Nephron progenitor cell (in vitro differentiated cells): ENCODE data around the gene MAP2K5.
A peak's percentile ranks its signal among the peaks of the same experiment; 100 is the strongest.

Experiments used
- DNase-seq: peaks from one replicate; pipeline ENCODE4 v3.0.0; 2021
- H3K27ac Mint-ChIP-seq: 2 replicates; pipeline ENCODE4 v1.8.0; 2021; ENCODE audit warnings: mild to moderate bottlenecking, moderate library complexity, mixed read lengths
- H3K27me3 Mint-ChIP-seq: 2 replicates; pipeline ENCODE4 v1.8.0; 2021; ENCODE audit warnings: mild to moderate bottlenecking, low read depth, mixed read lengths; ENCODE audit not compliant: poor library complexity
- H3K36me3 Mint-ChIP-seq: 2 replicates; pipeline ENCODE4 v1.8.0; 2021; ENCODE audit warnings: low read depth, mixed read lengths
- H3K4me1 Mint-ChIP-seq: 2 replicates; pipeline ENCODE4 v1.8.0; 2021; ENCODE audit warnings: mixed read lengths
- H3K4me3 Mint-ChIP-seq: 2 replicates; pipeline ENCODE4 v1.8.0; 2021; ENCODE audit warnings: mild to moderate bottlenecking, moderate library complexity, mixed read lengths
- H3K9me3 Mint-ChIP-seq: 2 replicates; pipeline ENCODE4 v1.8.0; 2021; ENCODE audit warnings: mild to moderate bottlenecking, moderate library complexity, mixed read lengths
- TF ChIP-seq, protein P1 (sequence below): fragments of 200-600 bp; sonication (generic); IDR thresholded peaks from 2 replicates; pipeline ENCODE4 v1.5.0; 2021; ENCODE audit warnings: antibody characterized with exemption

MAP2K5 gene

DNA sequence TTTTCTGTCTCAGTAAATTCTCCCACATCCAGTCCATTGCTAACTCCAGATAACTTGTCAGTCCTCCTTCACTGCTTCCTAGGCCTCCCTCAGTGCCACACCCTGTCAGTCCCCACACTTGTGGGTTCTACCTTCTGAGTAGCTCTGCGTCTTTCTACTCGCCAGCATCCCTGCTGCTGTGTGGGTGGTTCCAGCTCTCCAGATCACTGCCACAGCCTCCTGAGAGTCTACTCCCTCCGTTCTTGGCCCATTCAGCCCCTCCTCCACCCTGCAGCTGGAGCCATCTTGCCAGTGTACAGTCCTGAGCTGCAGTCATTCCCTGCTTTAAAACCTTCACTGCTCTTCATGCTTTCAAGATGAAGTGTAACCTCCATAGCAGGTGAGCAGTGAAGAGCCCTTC lies 45.3 kb downstream of the MAP2K5 start:
- Mint-ChIP-seq H3K36me3 (peaks cover 45% of the 10 kb centered on the region), H3K9me3 (no peaks in the 10 kb centered on the region), H3K4me3 (peak overlapping the region; percentile 14), H3K27ac (peak overlapping the region; percentile 73), H3K27me3 (no peaks in the 10 kb centered on the region), H3K4me1 (peaks cover 71% of the 10 kb centered on the region)
- TF ChIP-seq, protein P1, sequence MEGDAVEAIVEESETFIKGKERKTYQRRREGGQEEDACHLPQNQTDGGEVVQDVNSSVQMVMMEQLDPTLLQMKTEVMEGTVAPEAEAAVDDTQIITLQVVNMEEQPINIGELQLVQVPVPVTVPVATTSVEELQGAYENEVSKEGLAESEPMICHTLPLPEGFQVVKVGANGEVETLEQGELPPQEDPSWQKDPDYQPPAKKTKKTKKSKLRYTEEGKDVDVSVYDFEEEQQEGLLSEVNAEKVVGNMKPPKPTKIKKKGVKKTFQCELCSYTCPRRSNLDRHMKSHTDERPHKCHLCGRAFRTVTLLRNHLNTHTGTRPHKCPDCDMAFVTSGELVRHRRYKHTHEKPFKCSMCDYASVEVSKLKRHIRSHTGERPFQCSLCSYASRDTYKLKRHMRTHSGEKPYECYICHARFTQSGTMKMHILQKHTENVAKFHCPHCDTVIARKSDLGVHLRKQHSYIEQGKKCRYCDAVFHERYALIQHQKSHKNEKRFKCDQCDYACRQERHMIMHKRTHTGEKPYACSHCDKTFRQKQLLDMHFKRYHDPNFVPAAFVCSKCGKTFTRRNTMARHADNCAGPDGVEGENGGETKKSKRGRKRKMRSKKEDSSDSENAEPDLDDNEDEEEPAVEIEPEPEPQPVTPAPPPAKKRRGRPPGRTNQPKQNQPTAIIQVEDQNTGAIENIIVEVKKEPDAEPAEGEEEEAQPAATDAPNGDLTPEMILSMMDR = no peak
- DNase-seq = no peak

DNA sequence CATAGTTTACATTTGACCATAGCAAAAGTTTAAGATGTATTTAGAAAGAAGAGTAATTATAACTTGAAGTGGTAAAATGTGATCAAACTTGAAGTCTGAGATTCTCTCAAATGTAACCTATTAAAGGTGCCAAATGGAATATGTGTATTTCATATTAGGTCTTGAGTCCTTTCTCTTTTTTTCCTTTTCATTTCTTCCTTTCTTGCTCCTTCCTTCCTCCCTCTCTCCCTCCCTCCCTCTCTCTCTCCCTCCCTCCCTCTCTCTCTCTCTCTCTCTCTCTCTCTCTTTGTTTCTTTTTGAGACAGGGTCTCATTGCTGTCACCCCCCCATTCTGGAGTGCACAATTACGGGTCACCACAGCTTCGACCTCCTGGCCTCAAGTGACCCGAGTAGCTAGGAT lies 47.7 kb downstream of the MAP2K5 start:
- peaks cover 33% of the 10 kb centered on the region for H3K36me3 Mint-ChIP-seq
- peak; percentile 19 for DNase-seq
- no peak overlapping the region for H3K4me3 Mint-ChIP-seq
- H3K9me3 Mint-ChIP-seq = no peaks in the 10 kb centered on the region
- TF ChIP-seq, protein P1 = no peak
- no peaks in the 10 kb centered on the region for H3K27me3 Mint-ChIP-seq
- H3K27ac Mint-ChIP-seq = no peak overlapping the region
- peaks cover 75% of the 10 kb centered on the region for H3K4me1 Mint-ChIP-seq

DNA sequence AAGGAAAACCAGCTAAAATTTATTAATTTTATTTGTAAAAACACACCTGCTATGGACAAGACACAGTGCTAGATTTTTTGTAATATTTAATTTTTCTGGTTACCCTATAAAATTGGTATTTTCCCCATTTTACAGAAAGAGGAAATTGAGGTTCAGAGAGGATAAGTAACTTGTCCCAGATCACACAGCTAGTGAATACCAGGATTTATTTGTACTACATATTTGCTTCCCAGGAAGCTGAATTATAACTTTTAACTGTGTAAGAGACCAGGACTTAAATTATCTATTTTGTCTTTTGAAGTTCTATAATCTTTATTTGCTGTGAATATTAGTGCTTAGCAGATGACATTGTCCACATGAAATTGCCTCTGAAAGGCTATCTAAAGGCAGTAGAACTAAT lies 49.7 kb downstream of the MAP2K5 start:
- H3K4me3 Mint-ChIP-seq = no peak overlapping the region
- no peak for DNase-seq
- H3K4me1 Mint-ChIP-seq = peaks cover 66% of the 10 kb centered on the region
- no peak overlapping the region for H3K27ac Mint-ChIP-seq
- no peaks in the 10 kb centered on the region for H3K9me3 Mint-ChIP-seq
- TF ChIP-seq, protein P1 = no peak
- peaks cover 30% of the 10 kb centered on the region for H3K36me3 Mint-ChIP-seq
- no peaks in the 10 kb centered on the region for H3K27me3 Mint-ChIP-seq

DNA sequence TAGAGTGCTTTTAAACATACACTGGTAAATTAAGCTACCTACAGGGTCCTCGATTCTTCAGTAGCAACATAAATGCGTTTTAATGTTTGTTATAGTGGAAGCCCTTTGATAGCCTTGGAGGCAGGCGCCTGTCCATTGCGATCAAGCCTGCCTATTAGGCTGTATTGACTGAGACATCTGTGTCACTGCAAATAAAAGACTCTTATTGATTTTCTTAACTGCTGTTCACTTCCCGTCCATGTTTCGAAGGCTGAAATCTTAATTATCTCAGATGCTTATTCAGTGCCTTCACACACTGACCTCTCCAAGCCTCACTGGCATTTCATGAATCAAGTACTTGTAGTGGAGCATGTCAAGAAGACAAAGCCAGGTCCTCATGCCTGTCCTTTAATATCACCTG lies 51.1 kb downstream of the MAP2K5 start:
- peaks cover 58% of the 10 kb centered on the region for H3K4me1 Mint-ChIP-seq
- peak overlapping the region; percentile 78 for H3K27ac Mint-ChIP-seq
- TF ChIP-seq, protein P1 = no peak
- H3K4me3 Mint-ChIP-seq = no peak overlapping the region
- H3K36me3 Mint-ChIP-seq = peaks cover 27% of the 10 kb centered on the region
- H3K9me3 Mint-ChIP-seq = no peaks in the 10 kb centered on the region
- DNase-seq = no peak
- no peaks in the 10 kb centered on the region for H3K27me3 Mint-ChIP-seq

DNA sequence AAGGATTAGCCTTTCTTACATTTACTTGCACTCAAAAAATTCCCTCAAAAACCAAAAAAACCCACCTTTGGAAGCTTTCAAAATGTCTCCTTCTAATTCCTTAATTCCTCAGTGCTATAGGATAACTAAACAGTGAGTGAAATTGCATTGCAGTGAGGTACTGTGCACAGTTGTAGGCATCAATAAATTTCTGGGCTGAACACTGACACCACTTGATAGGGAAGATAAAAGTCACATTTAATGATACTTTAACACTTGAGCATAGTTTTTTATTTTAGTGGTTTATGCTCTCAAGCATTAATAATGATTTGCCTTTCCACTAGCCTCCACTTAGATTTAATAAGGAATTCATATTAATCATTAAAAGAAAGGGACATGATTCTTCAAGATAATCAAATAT lies 52.3 kb downstream of the MAP2K5 start:
- Mint-ChIP-seq H3K9me3 (no peaks in the 10 kb centered on the region), H3K4me3 (no peak overlapping the region), H3K27ac (no peak overlapping the region)

DNA sequence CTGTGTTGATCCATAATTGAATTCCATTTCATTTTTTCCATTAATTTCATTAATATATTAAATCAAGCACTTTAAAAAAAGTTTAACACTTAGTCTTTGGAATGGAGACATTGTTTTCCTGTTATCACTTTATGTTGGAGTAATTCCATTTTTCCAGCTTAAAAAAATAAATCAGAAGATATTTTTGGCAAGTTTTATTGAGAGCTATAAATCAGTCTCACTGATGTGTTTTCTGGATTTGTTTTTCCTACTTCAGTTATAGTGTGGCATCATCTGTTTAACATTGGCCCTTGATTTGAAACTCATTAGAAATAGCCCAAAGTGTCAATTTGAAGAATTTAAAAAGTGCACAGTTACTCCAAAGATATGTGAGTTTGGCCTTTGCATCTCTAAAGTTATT lies 53.1 kb downstream of the MAP2K5 start:
- Mint-ChIP-seq H3K27ac (no peak overlapping the region), H3K4me3 (no peak overlapping the region), H3K4me1 (peaks cover 64% of the 10 kb centered on the region), H3K27me3 (no peaks in the 10 kb centered on the region), H3K9me3 (no peaks in the 10 kb centered on the region), H3K36me3 (peaks cover 25% of the 10 kb centered on the region)
- DNase-seq = no peak
- TF ChIP-seq, protein P1 = no peak

More for the DNA sequence above, 52.3 kb downstream of the MAP2K5 start:
- peaks cover 26% of the 10 kb centered on the region for H3K36me3 Mint-ChIP-seq
- peaks cover 64% of the 10 kb centered on the region for H3K4me1 Mint-ChIP-seq
- DNase-seq = no peak
- TF ChIP-seq, protein P1 = no peak
- H3K27me3 Mint-ChIP-seq = no peaks in the 10 kb centered on the region
